ENCODE measurements around the gene HNRNPUL1.

The HNRNPUL1 gene

DNA sequence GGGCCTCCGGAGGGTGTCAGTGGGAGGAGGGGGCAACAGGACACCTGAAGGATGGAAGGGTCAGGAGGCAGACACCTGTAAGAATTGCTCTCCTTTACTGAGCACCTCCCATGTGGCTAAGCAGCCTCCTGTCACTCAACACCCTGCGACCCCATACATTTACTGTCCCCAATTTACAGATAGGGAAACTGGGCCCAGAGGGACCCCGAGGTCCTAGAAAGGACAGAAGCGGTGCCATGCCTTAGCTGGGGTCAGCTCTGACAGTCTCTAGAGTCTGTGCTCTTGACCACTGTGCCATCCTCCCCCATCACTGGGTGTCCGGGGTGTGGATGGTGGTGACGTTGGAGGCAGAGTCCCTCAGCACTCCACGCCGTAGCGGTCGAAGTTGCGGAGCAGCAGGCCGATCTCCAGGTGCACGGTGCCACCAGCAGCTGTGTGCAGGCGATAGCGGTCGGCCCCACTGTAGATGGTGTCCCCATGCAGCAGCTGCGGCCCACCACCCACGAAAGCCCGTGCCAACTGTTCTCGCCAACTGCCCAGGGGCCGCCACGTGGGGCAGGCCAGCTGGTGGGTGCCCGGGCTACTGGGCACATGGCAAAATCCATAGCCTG is 90.3 kb downstream of the HNRNPUL1 start:
- TF ChIP-seq, protein P1, sequence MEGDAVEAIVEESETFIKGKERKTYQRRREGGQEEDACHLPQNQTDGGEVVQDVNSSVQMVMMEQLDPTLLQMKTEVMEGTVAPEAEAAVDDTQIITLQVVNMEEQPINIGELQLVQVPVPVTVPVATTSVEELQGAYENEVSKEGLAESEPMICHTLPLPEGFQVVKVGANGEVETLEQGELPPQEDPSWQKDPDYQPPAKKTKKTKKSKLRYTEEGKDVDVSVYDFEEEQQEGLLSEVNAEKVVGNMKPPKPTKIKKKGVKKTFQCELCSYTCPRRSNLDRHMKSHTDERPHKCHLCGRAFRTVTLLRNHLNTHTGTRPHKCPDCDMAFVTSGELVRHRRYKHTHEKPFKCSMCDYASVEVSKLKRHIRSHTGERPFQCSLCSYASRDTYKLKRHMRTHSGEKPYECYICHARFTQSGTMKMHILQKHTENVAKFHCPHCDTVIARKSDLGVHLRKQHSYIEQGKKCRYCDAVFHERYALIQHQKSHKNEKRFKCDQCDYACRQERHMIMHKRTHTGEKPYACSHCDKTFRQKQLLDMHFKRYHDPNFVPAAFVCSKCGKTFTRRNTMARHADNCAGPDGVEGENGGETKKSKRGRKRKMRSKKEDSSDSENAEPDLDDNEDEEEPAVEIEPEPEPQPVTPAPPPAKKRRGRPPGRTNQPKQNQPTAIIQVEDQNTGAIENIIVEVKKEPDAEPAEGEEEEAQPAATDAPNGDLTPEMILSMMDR (IDR thresholded peaks at IDR 0.05; ENCODE audit: low read depth, low read length, missing control alignments) = no peak
- DNase-seq (ENCODE audit: low read depth) = no peak
- H3K4me3 ChIP-seq (ENCODE audit: low read depth, low read length) = peak overlapping the region; percentile 46

DNA sequence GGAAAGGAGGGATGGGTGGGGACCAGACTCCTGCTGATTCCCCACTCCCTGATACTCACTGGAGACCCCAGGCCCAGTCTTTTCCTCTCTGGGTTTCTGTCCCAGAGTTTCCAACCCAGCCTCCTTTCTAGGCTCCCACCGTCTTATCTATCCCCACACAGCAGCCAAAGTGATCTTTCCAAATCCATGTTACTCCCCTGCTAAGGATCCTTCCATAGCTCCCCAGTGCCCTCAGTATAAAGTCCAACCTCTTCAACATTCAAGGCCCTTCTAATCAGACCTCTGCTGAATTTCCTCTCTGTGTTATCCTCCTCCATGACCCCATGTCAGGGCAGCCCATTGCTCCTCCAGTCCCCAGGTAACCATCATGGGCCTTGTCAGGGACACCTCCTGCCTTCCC is 90.9 kb downstream of the HNRNPUL1 start:
- TF ChIP-seq, protein P1 (IDR thresholded peaks at IDR 0.05; ENCODE audit: low read depth, low read length, missing control alignments) = no peak
- DNase-seq (ENCODE audit: low read depth) = no peak
- H3K4me3 ChIP-seq (ENCODE audit: low read depth, low read length) = no peak overlapping the region

DNA sequence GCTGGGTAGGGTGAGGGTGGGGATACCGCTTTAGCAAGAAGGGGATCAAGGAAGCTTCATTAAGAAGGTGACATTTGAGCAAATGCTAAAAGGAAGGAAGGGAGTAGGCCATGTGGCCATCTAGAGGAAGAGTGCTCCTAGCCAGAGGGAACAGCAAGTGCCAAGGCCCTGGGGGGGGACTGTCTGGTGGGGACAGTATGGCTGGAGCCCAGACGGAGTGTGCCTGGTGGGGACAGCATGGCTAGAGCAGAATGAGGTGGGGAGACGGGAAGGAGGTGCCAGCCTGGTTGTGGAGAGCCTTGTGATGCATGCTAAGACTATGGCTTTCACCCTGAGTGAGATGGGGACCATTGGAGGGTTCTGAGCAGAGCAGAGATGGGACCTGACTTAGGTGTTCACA is 91.6 kb downstream of the HNRNPUL1 start:
- H3K4me3 ChIP-seq (ENCODE audit: low read depth, low read length) = no peak overlapping the region
- DNase-seq (ENCODE audit: low read depth) = no peak
- TF ChIP-seq, protein P1 (IDR thresholded peaks at IDR 0.05; ENCODE audit: low read depth, low read length, missing control alignments) = no peak

DNA sequence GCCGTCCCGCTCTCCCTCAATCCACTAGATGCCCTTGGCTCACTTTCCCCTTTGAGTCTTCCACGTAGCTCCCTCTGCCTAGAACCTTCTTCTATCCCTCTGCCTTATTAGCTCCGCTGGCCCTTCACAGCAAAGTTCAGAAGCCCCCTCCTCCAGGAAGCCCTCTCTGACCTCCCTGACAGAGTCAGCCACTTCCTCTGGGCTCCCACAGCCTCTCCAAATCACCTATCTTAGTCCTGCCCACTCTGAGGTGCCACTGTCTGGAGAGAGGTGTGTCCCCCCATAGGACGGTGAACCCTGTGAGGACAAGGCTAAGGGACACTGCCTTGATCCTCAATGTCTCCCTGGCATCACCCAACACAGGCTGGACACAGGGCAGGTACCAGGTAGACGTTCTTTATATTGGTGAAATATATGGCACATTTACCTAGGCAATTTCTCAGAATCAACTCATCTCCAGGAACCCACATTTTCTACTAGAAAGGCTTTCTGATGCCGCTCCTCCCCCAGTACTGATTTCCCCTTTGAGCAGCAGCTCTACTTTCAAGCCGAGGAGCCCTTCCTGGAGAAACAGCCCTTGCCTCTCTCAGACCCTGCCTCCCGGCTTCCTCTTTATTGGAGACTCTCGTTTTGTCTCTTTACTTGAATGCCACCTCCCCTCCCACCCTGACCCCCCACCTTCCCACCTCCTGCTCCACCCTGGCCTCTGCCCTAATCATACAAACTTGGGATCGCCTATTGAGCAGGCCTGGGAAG is 93.0 kb downstream of the HNRNPUL1 start:
- TF ChIP-seq, protein P1 (IDR thresholded peaks at IDR 0.05; ENCODE audit: low read depth, low read length, missing control alignments) = no peak
- no peak overlapping the region for H3K4me3 ChIP-seq (ENCODE audit: low read depth, low read length)
- DNase-seq (ENCODE audit: low read depth) = no peak

All from GM12864 (cell line).